Subcutaneous adipose tissue (tissue), 4 donors: ENCODE results near the gene SSTR1. TPM values are rescaled to one million over a fixed set of nuclear protein-coding genes. Genes with fewer than 3 reads are reported as not detected.

ENCODE experiments used
- CTCF ChIP-seq: fragments of 450-650 bp; IDR thresholded peaks from one replicate; pipeline ENCODE4 v1.5.1; 2016; ENCODE audit warnings: low read depth, mild to moderate bottlenecking, control low read depth, antibody characterized with exemption, moderate library complexity
- total RNA-seq, 4 donors: library from RNA; depleted of rRNA; stranded (reverse); fragments of >200 nt; gene quantifications; one replicate each; pipeline ENCODE4 v1.1.0, GENCODE V29; 2016

SSTR1 gene
- total RNA-seq, 4 donors from 2014 or later: 0.17 to 0.94 TPM; not detected in 2

GRCh38 chr14:38198425-38198824 is 9.3 kb upstream of the SSTR1 start:
- TF ChIP-seq CTCF: no peak

GRCh38 chr14:38199076-38199475 is 8.6 kb upstream of the SSTR1 start:
- TF ChIP-seq CTCF: no peak

- no peak for TF ChIP-seq CTCF
Observed at GRCh38 chr14:38199739-38200138, 8.0 kb upstream of the SSTR1 start.

- no peak for TF ChIP-seq CTCF
Observed at GRCh38 chr14:38201137-38201828, 6.4 kb upstream of the SSTR1 start.

GRCh38 chr14:38202444-38203191 is 5.1 kb upstream of the SSTR1 start:
- no peak for TF ChIP-seq CTCF

- TF ChIP-seq CTCF: no peak
Observed at GRCh38 chr14:38203929-38204718, 3.6 kb upstream of the SSTR1 start.

GRCh38 chr14:38204719-38205115 is 3.0 kb upstream of the SSTR1 start:
- no peak for TF ChIP-seq CTCF
